HepG2 (cell line): ENCODE measurements around the gene YIPF1. TPM values are rescaled to one million over a fixed set of nuclear protein-coding genes. Genes with fewer than 3 reads are reported as not detected.
A peak's percentile ranks its signal among the peaks of the same experiment; 100 is the strongest.

Experiments used
- ARID2 ChIP-seq: sonication (generic); formaldehyde crosslinking; IDR thresholded peaks from 2 replicates; pipeline ENCODE4 v1.8.1; 2022; ENCODE audit warnings: mild to moderate bottlenecking, missing genetic modification reagents, borderline replicate concordance
- EEA1 ChIP-seq: sonication (generic); formaldehyde crosslinking; IDR thresholded peaks from 2 replicates; pipeline ENCODE4 v1.5.1; 2020; ENCODE audit warnings: mild to moderate bottlenecking, missing genetic modification reagents, borderline replicate concordance
- HMGA1 ChIP-seq: sonication (generic); formaldehyde crosslinking; conservative IDR thresholded peaks from 2 replicates; pipeline ENCODE4 v1.4.0; 2020; ENCODE audit warnings: missing genetic modification reagents
- PHF21A ChIP-seq: sonication (generic); formaldehyde crosslinking; IDR thresholded peaks from 2 replicates; pipeline ENCODE4 v1.5.0; 2020; ENCODE audit warnings: mild to moderate bottlenecking, missing genetic modification reagents
- RCOR2 ChIP-seq: IDR thresholded peaks from 2 replicates; pipeline ENCODE4 v1.6.1; 2016; ENCODE audit warnings: missing biosample characterization, missing genetic modification reagents
- SAP130 ChIP-seq: IDR thresholded peaks from 2 replicates; pipeline ENCODE4 v1.6.1; 2016; ENCODE audit warnings: low read depth
- YEATS2 ChIP-seq: sonication (generic); formaldehyde crosslinking; IDR thresholded peaks from 2 replicates; pipeline ENCODE4 v1.4.0; 2020; ENCODE audit warnings: missing genetic modification reagents, borderline replicate concordance
- ZFX ChIP-seq: sonication (generic); formaldehyde crosslinking; IDR thresholded peaks from 2 replicates; pipeline ENCODE4 v1.4.0; 2020; ENCODE audit warnings: mild to moderate bottlenecking, low read depth, missing genetic modification reagents, moderate library complexity
- ZNF101 ChIP-seq: sonication (generic); formaldehyde crosslinking; IDR thresholded peaks from 2 replicates; pipeline ENCODE4 v1.4.0; 2020; ENCODE audit warnings: mild to moderate bottlenecking, low read depth, missing genetic modification reagents, borderline replicate concordance
- ZNF180 ChIP-seq: sonication (generic); formaldehyde crosslinking; IDR thresholded peaks from 2 replicates; pipeline ENCODE4 v1.4.0; 2020; ENCODE audit warnings: low read depth, missing genetic modification reagents, borderline replicate concordance
- ZNF230 ChIP-seq: sonication (generic); formaldehyde crosslinking; IDR thresholded peaks from 2 replicates; pipeline ENCODE4 v1.4.0; 2020; ENCODE audit warnings: mild to moderate bottlenecking, missing genetic modification reagents
- polyA plus RNA-seq, 8 experiments: library from polyadenylated mRNA; depleted of rRNA in 3 of 8; stranded (reverse) in 7 of 8; unstranded in 1 of 8; fragments of >200 nt; fragmentation: Illumina TruSeq in 4 of 8; extraction: Trizol in 4 of 8; gene quantifications; 2 replicates each; pipeline versions ENCODE4 v1.2.1 to v1.2.3, GENCODE V29; 2011 to 2016; ENCODE audit warnings: low read depth in 4 of 8, missing spikeins in 1 of 8, mixed read lengths in 1 of 8; ENCODE audit not compliant: insufficient read depth in 1 of 8
- total RNA-seq, 5 experiments: library from RNA; depleted of rRNA; stranded (reverse); fragments of >200 nt; fragmentation: Illumina TruSeq; extraction: Trizol; gene quantifications; 2 replicates each; pipeline ENCODE4 v1.2.3, GENCODE V29; 2016; ENCODE audit warnings: low read depth in 1 of 5
- TF ChIP-seq, protein P1 (sequence below): IDR thresholded peaks from 2 replicates; pipeline ENCODE4 v1.6.1; 2016; ENCODE audit warnings: low read depth, missing genetic modification reagents, missing compliant biosample characterization
- TF ChIP-seq, protein P2 (sequence below): sonication (generic); formaldehyde crosslinking; IDR thresholded peaks from 2 replicates; pipeline ENCODE4 v1.4.0; 2020; ENCODE audit warnings: missing genetic modification reagents
- TF ChIP-seq, protein P3 (sequence below): sonication (generic); formaldehyde crosslinking; IDR thresholded peaks from 2 replicates; pipeline ENCODE4 v1.8.1; 2022; ENCODE audit warnings: mild to moderate bottlenecking, missing genetic modification reagents
- TF ChIP-seq, protein P4 (sequence below): sonication (generic); formaldehyde crosslinking; IDR thresholded peaks from 2 replicates; pipeline ENCODE4 v1.8.0; 2022; ENCODE audit warnings: missing genetic modification reagents, mild to moderate bottlenecking, borderline replicate concordance
- TF ChIP-seq, protein P5 (sequence below): sonication (generic); formaldehyde crosslinking; IDR thresholded peaks from 2 replicates; pipeline ENCODE4 v1.5.1; 2020; ENCODE audit warnings: missing genetic modification reagents, mild to moderate bottlenecking, borderline replicate concordance

YIPF1 gene
- total and polyA plus RNA-seq, 2 of the 13 experiments (the other 11 are each of a cell fraction or from before 2014, with no cell fraction given): 21.1 to 31.9 TPM

DNA sequence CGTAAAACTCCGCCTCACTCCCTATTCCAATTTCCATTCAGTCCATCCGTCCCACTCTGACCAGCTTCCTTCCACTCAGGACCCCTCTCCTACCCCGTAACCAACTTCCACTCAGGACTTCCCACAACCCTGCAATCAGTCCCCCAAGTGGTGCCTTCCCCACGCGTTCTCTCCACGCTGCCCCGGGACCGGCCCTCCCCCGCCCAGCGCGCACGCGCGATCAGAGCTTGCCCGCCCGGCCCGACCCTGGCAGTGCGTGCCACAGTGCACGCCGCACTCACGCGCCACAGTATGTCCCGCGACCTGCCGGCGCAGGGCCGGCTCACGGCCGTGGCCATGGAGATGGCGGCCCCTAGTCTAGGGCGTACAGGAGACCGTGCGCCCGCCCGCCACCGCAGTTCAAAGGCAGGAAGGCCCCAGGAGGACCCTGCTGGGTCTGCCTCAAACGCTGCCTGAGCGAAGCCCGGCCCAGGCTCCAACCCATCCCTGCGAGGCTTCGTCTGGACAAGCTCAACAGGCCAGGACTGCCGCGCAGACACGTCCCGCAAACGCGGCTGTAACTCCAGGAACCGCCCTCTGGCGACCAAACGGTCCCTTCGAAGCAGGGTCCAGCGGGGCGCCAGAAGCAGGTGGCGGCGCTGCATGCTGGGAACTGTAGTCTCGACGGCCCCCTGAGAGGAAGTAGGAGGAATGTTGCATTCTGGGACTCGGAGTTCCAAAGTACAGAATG lies 51.5 kb downstream of the YIPF1 start, which contains the start of gene NDC1 (continued):
- TF ChIP-seq, protein P1, sequence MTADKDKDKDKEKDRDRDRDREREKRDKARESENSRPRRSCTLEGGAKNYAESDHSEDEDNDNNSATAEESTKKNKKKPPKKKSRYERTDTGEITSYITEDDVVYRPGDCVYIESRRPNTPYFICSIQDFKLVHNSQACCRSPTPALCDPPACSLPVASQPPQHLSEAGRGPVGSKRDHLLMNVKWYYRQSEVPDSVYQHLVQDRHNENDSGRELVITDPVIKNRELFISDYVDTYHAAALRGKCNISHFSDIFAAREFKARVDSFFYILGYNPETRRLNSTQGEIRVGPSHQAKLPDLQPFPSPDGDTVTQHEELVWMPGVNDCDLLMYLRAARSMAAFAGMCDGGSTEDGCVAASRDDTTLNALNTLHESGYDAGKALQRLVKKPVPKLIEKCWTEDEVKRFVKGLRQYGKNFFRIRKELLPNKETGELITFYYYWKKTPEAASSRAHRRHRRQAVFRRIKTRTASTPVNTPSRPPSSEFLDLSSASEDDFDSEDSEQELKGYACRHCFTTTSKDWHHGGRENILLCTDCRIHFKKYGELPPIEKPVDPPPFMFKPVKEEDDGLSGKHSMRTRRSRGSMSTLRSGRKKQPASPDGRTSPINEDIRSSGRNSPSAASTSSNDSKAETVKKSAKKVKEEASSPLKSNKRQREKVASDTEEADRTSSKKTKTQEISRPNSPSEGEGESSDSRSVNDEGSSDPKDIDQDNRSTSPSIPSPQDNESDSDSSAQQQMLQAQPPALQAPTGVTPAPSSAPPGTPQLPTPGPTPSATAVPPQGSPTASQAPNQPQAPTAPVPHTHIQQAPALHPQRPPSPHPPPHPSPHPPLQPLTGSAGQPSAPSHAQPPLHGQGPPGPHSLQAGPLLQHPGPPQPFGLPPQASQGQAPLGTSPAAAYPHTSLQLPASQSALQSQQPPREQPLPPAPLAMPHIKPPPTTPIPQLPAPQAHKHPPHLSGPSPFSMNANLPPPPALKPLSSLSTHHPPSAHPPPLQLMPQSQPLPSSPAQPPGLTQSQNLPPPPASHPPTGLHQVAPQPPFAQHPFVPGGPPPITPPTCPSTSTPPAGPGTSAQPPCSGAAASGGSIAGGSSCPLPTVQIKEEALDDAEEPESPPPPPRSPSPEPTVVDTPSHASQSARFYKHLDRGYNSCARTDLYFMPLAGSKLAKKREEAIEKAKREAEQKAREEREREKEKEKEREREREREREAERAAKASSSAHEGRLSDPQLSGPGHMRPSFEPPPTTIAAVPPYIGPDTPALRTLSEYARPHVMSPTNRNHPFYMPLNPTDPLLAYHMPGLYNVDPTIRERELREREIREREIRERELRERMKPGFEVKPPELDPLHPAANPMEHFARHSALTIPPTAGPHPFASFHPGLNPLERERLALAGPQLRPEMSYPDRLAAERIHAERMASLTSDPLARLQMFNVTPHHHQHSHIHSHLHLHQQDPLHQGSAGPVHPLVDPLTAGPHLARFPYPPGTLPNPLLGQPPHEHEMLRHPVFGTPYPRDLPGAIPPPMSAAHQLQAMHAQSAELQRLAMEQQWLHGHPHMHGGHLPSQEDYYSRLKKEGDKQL (CRISPR knock-in tag): peak; percentile 56; the same call in 1 of the 2 replicates
- TF ChIP-seq YEATS2 (CRISPR knock-in tag) (peak; percentile 95), EEA1 (0 out of 2 replicates have a peak, but pooled peaks have one; percentile 83), ZNF101 (CRISPR knock-in tag) (no peak), ZNF180 (CRISPR knock-in tag) (0 out of 2 replicates have a peak, but pooled peaks have one; percentile 23), SAP130 (CRISPR knock-in tag) (peak; percentile 90), ARID2 (CRISPR knock-in tag) (peak; percentile 70; the same call in 1 of the 2 replicates), HMGA1 (CRISPR knock-in tag) (no peak), PHF21A (CRISPR knock-in tag) (peak; percentile 89; the same call in 1 of the 2 replicates), ZNF230 (CRISPR knock-in tag) (peak; percentile 96; the same call in 1 of the 2 replicates), ZFX (CRISPR knock-in tag) (peak; percentile 94), RCOR2 (CRISPR knock-in tag) (no peak)
- TF ChIP-seq, protein P2, sequence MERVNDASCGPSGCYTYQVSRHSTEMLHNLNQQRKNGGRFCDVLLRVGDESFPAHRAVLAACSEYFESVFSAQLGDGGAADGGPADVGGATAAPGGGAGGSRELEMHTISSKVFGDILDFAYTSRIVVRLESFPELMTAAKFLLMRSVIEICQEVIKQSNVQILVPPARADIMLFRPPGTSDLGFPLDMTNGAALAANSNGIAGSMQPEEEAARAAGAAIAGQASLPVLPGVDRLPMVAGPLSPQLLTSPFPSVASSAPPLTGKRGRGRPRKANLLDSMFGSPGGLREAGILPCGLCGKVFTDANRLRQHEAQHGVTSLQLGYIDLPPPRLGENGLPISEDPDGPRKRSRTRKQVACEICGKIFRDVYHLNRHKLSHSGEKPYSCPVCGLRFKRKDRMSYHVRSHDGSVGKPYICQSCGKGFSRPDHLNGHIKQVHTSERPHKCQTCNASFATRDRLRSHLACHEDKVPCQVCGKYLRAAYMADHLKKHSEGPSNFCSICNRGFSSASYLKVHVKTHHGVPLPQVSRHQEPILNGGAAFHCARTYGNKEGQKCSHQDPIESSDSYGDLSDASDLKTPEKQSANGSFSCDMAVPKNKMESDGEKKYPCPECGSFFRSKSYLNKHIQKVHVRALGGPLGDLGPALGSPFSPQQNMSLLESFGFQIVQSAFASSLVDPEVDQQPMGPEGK (CRISPR knock-in tag): peak; percentile 47
- TF ChIP-seq, protein P3, sequence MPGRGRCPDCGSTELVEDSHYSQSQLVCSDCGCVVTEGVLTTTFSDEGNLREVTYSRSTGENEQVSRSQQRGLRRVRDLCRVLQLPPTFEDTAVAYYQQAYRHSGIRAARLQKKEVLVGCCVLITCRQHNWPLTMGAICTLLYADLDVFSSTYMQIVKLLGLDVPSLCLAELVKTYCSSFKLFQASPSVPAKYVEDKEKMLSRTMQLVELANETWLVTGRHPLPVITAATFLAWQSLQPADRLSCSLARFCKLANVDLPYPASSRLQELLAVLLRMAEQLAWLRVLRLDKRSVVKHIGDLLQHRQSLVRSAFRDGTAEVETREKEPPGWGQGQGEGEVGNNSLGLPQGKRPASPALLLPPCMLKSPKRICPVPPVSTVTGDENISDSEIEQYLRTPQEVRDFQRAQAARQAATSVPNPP (CRISPR knock-in tag): peak; percentile 91
- TF ChIP-seq, protein P4, sequence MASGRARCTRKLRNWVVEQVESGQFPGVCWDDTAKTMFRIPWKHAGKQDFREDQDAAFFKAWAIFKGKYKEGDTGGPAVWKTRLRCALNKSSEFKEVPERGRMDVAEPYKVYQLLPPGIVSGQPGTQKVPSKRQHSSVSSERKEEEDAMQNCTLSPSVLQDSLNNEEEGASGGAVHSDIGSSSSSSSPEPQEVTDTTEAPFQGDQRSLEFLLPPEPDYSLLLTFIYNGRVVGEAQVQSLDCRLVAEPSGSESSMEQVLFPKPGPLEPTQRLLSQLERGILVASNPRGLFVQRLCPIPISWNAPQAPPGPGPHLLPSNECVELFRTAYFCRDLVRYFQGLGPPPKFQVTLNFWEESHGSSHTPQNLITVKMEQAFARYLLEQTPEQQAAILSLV (CRISPR knock-in tag): peak; percentile 94
- TF ChIP-seq, protein P5, sequence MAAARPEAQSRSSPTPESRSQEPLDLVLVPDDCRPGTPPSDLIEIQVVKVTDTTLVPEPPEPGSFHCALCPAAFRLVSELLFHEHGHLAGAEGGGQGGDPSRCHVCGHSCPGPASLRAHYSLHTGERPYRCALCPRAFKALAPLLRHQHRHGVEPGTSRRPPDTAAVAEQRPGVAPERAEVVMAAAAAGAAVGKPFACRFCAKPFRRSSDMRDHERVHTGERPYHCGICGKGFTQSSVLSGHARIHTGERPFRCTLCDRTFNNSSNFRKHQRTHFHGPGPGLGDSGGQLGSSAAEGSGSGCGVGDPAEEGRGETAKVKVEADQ: no peak
